ENCODE data around the gene XPNPEP1.

- TF ChIP-seq POLR2A (IDR thresholded peaks at IDR 0.05; ENCODE audit: low read depth, low read length), result no peak
- TF ChIP-seq TAF1 (IDR thresholded peaks at IDR 0.05; ENCODE audit: low read depth, low read length), result no peak
- TF ChIP-seq POLR2AphosphoS5 (IDR thresholded peaks at IDR 0.05; ENCODE audit: low read depth, low read length), result no peak
- TF ChIP-seq SPI1 (IDR thresholded peaks at IDR 0.05; ENCODE audit: low read depth, low read length), result no peak
These were observed 24.0 kb upstream of the XPNPEP1 start for GRCh38 chr10:109947111-109947920.
